ENCODE measurements around the gene ADI1.

Gene ADI1

DNA sequence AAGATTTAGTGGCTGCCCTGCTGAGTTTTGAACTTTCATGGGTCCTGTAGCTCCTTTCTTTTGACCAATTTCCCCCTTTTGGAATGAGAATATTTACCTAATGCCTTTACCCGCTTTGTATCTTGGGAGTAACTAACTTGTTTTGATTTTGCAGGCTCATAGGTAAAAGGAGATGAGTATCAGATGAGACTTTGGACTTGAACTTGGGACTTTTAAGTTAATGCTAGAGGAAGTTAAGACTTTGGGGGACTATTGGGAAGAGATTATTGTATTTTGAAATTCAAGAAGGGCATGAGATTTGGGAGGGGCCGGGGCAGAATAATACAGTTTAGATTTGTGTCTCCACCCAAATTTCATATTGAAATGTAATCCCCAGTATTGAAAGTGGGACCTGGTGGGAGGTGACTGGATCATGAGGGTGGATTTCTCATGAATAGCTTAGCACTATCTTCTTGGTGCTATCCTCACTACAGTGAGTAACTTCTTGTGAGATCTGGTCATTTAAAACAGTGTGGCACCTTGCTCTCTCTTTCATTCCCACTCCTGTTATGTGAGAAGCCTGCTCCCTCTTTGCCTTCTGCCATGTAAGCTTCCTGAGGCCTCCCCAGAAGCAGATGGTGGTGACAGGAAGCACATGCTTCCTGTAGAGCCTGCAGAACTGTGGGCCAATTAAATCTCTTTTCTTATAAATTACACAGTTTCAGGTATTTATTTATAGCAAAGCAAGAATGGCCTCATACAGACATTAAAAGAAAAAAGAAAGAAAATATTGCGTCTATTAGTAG lies 6.1 kb downstream of the ADI1 start:
- no peak overlapping the region for H3K9ac ChIP-seq
- TF ChIP-seq, protein P1, sequence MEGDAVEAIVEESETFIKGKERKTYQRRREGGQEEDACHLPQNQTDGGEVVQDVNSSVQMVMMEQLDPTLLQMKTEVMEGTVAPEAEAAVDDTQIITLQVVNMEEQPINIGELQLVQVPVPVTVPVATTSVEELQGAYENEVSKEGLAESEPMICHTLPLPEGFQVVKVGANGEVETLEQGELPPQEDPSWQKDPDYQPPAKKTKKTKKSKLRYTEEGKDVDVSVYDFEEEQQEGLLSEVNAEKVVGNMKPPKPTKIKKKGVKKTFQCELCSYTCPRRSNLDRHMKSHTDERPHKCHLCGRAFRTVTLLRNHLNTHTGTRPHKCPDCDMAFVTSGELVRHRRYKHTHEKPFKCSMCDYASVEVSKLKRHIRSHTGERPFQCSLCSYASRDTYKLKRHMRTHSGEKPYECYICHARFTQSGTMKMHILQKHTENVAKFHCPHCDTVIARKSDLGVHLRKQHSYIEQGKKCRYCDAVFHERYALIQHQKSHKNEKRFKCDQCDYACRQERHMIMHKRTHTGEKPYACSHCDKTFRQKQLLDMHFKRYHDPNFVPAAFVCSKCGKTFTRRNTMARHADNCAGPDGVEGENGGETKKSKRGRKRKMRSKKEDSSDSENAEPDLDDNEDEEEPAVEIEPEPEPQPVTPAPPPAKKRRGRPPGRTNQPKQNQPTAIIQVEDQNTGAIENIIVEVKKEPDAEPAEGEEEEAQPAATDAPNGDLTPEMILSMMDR (conservative IDR thresholded peaks at IDR 0.05; ENCODE audit: low read depth, low read length), result no peak
- no peak overlapping the region for H3K4me3 ChIP-seq (IDR thresholded peaks at IDR 0.05; ENCODE audit: insufficient read depth, low read depth, low read length)
- no peak overlapping the region for H3K4me2 ChIP-seq
- no peak overlapping the region for H3K27ac ChIP-seq
- H3K36me3 ChIP-seq (ENCODE audit: insufficient read depth), result no peaks in the 10 kb centered on the region; the same call in 1 of the 2 replicates
- H3K27me3 ChIP-seq (ENCODE audit: insufficient read depth, low read depth), result no peaks in the 10 kb centered on the region
- peaks cover 14% of the 10 kb centered on the region; the same call in 1 of the 2 replicates for H3K79me2 ChIP-seq (ENCODE audit: insufficient read depth, low read depth)
- no peaks in the 10 kb centered on the region for H4K20me1 ChIP-seq (ENCODE audit: insufficient read depth)
- H3K4me1 ChIP-seq (ENCODE audit: low read depth, poor library complexity, severe bottlenecking), result peaks cover 6% of the 10 kb centered on the region
- no peak overlapping the region for H2AFZ ChIP-seq (ENCODE audit: low read depth)

DNA sequence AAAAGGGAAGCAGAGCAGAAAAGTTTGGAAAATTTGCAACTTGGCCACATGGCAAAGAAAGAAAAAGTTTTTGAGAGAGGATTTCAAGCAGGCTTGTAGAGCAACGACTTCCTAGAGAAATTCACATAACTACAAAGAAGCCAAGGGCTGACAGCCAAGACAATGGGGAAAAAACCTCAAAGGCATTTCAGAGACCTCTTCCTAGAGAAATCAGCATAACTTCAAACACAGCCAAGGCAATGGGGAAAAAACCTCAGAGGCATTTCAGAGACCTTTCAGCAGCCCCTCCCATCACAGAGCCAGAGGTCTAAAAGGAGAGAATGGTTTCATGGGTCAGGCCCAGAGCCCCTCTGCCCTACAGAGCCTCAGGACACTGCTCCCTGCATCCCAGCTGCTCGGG lies 7.2 kb downstream of the ADI1 start:
- Histone ChIP-seq H4K20me1 (ENCODE audit: insufficient read depth) (no peaks in the 10 kb centered on the region), H3K27me3 (ENCODE audit: insufficient read depth, low read depth) (no peaks in the 10 kb centered on the region), H3K4me2 (no peak overlapping the region), H2AFZ (ENCODE audit: low read depth) (no peak overlapping the region), H3K4me3 (IDR thresholded peaks at IDR 0.05; ENCODE audit: insufficient read depth, low read depth, low read length) (no peak overlapping the region), H3K27ac (no peak overlapping the region), H3K36me3 (ENCODE audit: insufficient read depth) (no peaks in the 10 kb centered on the region; the same call in none of the 2 replicates), H3K79me2 (ENCODE audit: insufficient read depth, low read depth) (peaks cover 3% of the 10 kb centered on the region; the same call in 1 of the 2 replicates), H3K4me1 (ENCODE audit: low read depth, poor library complexity, severe bottlenecking) (no peaks in the 10 kb centered on the region), H3K9ac (no peak overlapping the region)
- TF ChIP-seq, protein P1 (conservative IDR thresholded peaks at IDR 0.05; ENCODE audit: low read depth, low read length), result no peak

DNA sequence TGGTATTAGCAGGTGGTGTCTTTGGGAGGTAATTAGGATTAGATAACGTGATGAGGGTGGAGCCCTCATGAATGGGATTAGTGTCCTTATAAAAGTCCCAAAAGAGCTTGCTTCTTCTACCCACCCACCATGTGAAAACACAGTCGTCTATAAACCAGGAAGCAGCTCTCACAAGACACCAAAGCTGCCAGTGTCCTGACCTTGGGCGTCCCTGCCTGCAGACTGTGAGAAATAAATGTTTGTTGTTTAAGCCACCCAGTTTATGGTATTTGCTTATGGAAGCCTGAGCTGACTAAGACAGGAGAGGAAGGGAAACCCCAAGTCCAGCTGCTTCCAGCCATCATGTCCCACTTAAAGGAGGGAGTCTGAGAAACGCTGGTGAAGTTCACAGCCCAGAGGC lies 13.6 kb downstream of the ADI1 start:
- no peaks in the 10 kb centered on the region for H3K4me1 ChIP-seq (ENCODE audit: low read depth, poor library complexity, severe bottlenecking)
- H3K79me2 ChIP-seq (ENCODE audit: insufficient read depth, low read depth), result no peaks in the 10 kb centered on the region
- H3K36me3 ChIP-seq (ENCODE audit: insufficient read depth), result no peaks in the 10 kb centered on the region; the same call in none of the 2 replicates
- H3K27me3 ChIP-seq (ENCODE audit: insufficient read depth, low read depth), result no peaks in the 10 kb centered on the region
- H2AFZ ChIP-seq (ENCODE audit: low read depth), result no peak overlapping the region
- no peak overlapping the region for H3K27ac ChIP-seq
- no peak overlapping the region for H3K4me2 ChIP-seq
- H4K20me1 ChIP-seq (ENCODE audit: insufficient read depth), result no peaks in the 10 kb centered on the region
- TF ChIP-seq, protein P1 (conservative IDR thresholded peaks at IDR 0.05; ENCODE audit: low read depth, low read length), result no peak
- no peak overlapping the region for H3K4me3 ChIP-seq (IDR thresholded peaks at IDR 0.05; ENCODE audit: insufficient read depth, low read depth, low read length)
- no peak overlapping the region for H3K9ac ChIP-seq

DNA sequence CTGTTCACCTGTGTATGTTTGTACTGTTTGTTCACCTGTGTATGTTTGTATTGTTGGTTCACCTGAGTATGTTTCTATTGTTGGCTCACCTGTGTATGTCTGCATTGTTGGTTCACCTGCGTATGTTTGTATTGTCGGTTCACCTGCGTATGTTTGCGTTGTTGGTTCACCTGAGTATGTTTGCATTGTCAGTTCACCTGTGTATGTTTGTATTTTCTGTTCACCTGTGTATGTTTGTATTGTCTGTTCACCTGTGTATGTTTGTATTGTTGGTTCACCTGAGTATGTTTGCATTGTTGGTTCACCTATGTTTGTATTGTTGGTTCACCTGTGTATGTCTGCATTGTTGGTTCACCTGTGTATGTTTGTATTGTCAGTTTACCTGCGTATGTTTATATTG lies 14.6 kb downstream of the ADI1 start:
- no peaks in the 10 kb centered on the region for H3K4me1 ChIP-seq (ENCODE audit: low read depth, poor library complexity, severe bottlenecking)
- no peak overlapping the region for H3K4me3 ChIP-seq (IDR thresholded peaks at IDR 0.05; ENCODE audit: insufficient read depth, low read depth, low read length)

More for the DNA sequence above, 14.6 kb downstream of the ADI1 start:
- Histone ChIP-seq H3K9ac (no peak overlapping the region), H3K27ac (no peak overlapping the region), H3K36me3 (ENCODE audit: insufficient read depth) (no peaks in the 10 kb centered on the region; the same call in none of the 2 replicates), H4K20me1 (ENCODE audit: insufficient read depth) (no peaks in the 10 kb centered on the region), H3K4me2 (no peak overlapping the region), H3K79me2 (ENCODE audit: insufficient read depth, low read depth) (no peaks in the 10 kb centered on the region), H3K27me3 (ENCODE audit: insufficient read depth, low read depth) (no peaks in the 10 kb centered on the region), H2AFZ (ENCODE audit: low read depth) (no peak overlapping the region)
- TF ChIP-seq, protein P1 (conservative IDR thresholded peaks at IDR 0.05; ENCODE audit: low read depth, low read length), result no peak

All from KMS-11 (cell line).